Amniotic epithelial cell (primary cell): ENCODE data around the gene RAET1L.
"Not testable (repeated sequence)": the region's sequence is repeated elsewhere in the genome, so short reads cannot be mapped to it uniquely, and the experiment has no call there.

Experiments
- DNase-seq: peaks from one replicate; pipeline ENCODE4 v3.0.0-alpha.2; 2010; ENCODE audit warnings: low read depth

Gene RAET1L

DNA sequence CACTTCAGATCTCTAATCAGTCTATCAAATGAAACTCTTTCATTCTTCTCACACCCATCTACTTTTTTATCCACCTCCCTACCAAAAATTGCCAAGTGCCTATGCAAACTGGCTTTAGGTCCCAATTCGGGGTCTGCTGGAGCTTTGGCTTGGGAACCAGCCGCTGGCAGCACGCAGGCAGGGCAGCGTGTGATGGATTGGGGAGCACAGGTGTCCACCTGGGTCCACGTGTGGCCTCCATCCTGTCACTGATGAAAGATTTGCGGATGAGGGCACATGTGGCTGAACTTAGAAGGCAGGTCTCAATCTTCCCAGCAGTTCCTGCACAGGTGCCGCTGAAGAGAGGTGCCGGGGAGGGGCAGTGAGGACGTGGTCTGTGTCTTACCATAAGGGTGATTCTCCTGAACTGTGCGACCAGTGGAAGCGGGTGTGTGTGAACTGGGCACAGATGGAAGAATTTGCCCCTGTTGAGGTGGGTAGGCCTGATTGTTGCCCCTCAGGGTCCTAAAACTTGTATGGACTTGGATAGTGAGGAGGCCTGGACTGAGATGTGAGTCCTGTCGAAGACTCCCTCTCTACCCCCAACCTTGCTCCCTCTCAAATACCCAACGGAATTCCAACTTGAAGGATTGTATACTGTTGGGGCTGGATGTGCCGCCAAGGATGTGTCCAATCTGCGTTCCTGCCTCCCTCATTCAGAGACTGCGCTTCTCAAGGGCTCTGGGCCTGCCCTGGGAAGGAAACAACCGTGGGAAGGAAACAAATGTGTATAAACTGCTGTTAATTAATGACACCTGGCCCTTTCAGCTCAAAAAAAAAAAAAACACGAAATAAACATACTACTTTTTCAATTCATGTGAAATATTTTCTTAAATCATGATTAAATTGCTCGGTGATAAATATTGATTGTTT is 18.4 kb upstream of the RAET1L start:
- DNase-seq, result no peak

GRCh38 chr6:150043096-150043495 is 17.8 kb upstream of the RAET1L start:
- no peak for DNase-seq

GRCh38 chr6:150038202-150039062 is 13.1 kb upstream of the RAET1L start:
- DNase-seq, result no peak

GRCh38 chr6:150037526-150038201 is 12.3 kb upstream of the RAET1L start:
- DNase-seq, result no peak

DNA sequence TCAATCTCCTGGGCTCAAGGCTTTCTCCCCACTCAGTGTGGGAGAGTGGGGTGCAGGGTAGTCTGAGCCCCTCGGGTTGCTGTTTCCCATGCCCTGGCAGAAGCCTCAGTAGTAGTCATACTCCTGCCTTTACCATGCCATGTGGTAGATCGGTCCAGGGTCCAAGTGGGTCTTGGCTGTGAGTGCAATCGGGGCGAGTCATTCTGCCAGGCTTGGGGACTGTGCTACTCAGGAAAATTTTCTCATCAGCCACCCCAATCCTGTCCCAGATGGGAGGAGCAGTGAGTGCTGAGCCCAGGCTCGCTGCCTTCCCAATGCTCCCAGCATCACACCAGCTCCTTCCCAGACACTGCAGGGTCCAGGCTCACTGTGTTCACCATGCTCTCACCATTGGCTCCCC is 10.7 kb upstream of the RAET1L start:
- no peak for DNase-seq

DNA sequence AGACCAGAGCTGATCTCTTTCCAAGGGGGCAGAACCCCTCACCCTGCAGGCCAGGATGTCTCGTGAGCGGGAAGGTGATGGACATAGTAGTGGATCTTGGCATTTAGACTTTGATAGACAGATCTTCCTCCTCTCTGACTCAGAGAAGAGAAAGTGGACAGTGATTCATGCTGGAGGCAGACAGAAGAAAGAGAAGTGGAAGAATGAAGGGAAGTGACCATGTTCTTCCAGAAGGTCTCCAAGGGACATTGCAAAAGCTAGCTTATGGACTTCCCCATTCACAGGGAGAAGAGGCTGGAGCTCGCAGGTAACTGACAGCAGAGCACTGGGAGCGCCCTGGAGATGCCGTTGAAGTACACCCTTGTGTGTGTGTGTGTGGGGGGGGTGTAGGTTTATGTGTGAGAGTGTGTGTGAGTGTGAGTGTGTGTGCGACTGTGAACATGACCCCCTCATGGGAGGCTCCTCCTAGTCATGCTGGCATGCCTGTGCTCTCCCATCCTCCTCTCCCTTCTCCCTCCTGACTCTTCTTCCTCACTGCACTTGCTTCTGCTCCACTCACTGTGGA is 8.0 kb upstream of the RAET1L start:
- no peak for DNase-seq

DNA sequence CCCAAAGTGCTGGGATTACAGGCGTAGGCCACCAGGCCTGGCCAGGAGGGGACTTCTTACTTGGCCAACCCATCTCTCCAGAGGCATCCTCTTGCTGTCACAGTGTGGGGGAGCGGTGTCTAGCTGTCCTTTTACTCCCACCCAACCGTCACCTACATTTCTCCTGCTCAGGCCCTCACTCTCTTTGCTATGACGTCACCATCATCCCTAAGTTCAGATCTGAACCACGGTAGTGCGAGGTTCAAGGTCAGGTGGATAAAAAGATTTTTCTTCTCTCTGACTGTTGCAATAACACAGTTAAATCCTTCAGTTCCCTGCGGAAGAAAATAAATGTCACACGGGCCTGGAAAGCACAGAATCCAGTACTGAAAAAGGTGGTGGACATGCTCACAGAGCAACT is 7.3 kb upstream of the RAET1L start:
- DNase-seq, result no peak

DNA sequence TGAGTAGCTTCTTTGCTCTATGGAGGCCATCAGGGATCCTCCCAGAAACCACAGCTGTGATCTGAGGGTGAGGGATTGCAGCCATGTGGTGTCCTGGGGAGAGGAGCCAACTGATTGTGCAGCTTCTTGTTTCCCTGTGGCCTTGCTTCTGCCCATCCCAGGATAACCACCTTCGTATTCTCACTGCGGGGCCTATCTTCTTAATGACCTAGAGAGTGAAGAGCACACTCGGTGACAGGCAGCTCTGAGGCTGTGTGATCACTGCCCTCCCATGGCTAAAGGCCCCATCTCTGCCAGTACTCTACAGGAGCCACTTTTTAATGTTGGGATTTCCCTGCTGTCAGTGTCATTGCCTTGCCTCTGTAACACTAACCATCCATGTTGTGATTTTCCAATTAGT is 5.3 kb upstream of the RAET1L start:
- peak; percentile 31 for DNase-seq

DNA sequence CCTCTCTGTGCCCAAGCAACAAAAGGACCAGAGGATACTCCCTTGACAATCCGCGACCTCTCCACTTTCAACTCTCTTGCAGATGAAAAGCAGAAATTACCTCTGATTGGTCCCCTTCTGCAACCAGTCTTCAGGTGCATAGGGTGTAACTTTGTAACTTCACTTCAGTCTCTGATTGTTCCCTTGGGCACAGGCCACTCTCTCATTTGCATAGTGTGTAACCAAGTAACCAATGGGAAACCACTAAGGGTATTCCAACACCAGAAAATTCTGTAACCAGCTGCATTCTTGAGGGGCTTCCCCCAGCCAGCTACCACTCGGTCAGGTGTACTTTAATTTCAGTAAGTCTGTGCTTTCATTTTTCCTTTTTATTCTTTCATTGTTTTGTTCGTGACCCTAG is 4.4 kb upstream of the RAET1L start:
- DNase-seq, result no peak

DNA sequence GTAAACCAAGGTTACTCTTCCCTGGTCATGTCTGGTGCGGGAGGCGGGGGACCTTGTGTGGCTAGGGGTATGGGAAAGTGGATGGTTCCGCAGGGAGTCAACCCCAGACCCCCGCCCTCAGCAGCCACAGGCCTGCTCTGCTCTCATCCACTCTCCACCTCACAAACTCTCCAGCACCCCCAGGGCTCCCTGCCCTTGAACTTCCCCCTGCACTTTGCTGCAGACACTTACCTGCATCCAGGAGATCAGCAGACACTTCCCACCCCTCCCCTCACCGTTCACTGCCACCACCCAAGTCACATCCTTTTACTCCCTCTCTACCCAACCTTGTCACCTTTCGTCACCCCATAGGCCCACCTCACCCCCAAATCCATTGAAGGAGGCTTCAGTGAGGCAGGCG is 3.9 kb upstream of the RAET1L start:
- DNase-seq, result no peak

- DNase-seq, result no peak
Observed at GRCh38 chr6:150028799-150029198, 3.5 kb upstream of the RAET1L start.

- DNase-seq, result no peak
Observed at GRCh38 chr6:150027806-150028565, 2.7 kb upstream of the RAET1L start.

DNA sequence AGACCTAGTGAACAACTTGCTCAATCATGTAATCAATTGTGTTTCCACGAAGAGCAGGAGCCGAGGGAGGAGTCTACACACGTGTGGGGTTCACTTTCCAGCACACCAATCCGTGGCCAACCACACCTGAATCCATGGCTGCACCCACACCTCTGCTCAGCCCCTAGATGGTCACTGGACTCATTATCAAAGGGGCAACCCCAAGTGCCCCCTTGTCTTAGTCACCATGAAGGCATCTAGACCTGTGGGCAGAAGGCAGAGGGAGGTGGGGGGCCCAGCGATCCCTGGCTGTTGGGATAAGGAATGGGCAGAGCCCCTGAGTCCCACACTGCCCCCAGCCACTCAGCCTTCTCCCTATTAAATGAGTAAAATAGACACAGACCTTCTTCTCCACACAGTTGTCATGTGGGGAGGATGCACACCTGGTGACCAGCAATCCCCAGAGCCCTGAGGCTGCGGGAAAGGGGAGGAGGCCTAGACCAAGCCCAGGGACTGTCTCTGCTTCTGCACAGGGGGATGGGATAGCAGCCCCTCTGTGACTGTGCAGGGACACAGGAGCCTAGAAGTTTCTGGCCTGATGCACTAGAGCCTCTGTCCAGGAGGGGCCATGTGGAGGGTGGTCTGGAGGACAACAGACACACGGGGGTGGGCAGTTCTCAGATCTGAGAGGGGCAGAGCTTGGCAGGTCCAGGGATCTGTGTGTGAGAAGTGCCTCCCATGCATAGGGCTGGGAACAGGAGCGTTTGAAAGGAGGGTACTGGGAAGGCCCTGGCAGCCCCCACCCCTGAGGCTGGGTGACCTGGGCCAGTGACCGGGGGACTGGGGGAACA is 1.9 kb upstream of the RAET1L start:
- no peak for DNase-seq

DNA sequence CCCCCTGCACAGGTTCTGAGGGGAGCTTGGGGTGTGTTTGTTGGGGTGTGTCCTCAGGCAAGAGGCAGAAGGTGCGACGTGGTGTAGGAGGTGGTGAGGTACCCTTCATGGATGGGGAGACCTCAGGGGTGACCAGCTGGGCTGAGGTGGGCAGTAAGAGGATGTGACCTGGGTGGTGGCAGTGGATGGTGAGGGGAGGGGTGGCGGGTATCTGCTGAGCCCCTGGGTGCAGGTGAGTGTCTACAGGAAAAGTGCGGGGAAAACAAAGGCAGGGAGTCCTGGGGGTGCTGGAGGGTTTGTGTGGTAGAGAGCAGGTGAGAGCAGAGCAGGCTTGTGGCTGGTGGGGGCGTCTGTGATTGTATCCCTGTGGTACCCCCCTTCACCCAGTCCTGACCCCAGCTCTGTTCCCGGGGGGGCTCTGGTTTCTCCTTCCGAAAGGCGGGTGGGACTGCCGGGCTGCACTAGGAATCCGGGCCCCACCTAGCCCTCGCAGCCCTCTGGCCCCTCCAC is 631 bp downstream of the RAET1L start:
- no peak for DNase-seq

- DNase-seq, result not testable (repeated sequence)
Observed at GRCh38 chr6:150024021-150024420, 1.3 kb downstream of the RAET1L start.

- DNase-seq, result not testable (repeated sequence)
Observed at GRCh38 chr6:150021870-150022269, 3.5 kb downstream of the RAET1L start.

GRCh38 chr6:150018846-150019580 is 6.3 kb downstream of the RAET1L start:
- DNase-seq, result no peak

GRCh38 chr6:150017186-150017521 is 8.2 kb downstream of the RAET1L start:
- DNase-seq, result not testable (repeated sequence)

GRCh38 chr6:150016324-150017185 is 8.8 kb downstream of the RAET1L start:
- DNase-seq, result peak; percentile 51
